GM12878 (cell line): Measurements from ENCODE around the gene N4BP2L2. TPM values are rescaled to one million over a fixed set of nuclear protein-coding genes. Genes with fewer than 3 reads are reported as not detected.

Experiments used
- CUX1 ChIP-seq: IDR thresholded peaks from 2 replicates; pipeline ENCODE4 v1.6.1; 2012; ENCODE audit warnings: improper control_type of control experiment, low read depth, low read length; ENCODE audit not compliant: insufficient replicate concordance
- IRF4 ChIP-seq: IDR thresholded peaks from 2 replicates; pipeline ENCODE4 v1.6.1; 2011; ENCODE audit warnings: low read depth, low read length
- RCOR1 ChIP-seq: conservative IDR thresholded peaks from 2 replicates; pipeline ENCODE4 v1.6.1; 2012; ENCODE audit warnings: low read depth, low read length, improper control_type of control experiment
- RFX5 ChIP-seq: IDR thresholded peaks from 2 replicates; pipeline ENCODE4 v1.6.1; 2011; ENCODE audit warnings: low read depth, low read length, improper control_type of control experiment
- TBL1XR1 ChIP-seq: IDR thresholded peaks from 2 replicates; pipeline ENCODE4 v1.6.1; 2012; ENCODE audit warnings: low read depth, low read length, improper control_type of control experiment
- WRNIP1 ChIP-seq: IDR thresholded peaks from 2 replicates; pipeline ENCODE4 v1.6.1; 2011; ENCODE audit warnings: low read depth, low read length, improper control_type of control experiment, borderline replicate concordance
- ZZZ3 ChIP-seq: IDR thresholded peaks from 2 replicates; pipeline ENCODE4 v1.6.1; 2011; ENCODE audit warnings: low read depth; ENCODE audit not compliant: control insufficient read depth, insufficient read length
- polyA plus RNA-seq, 11 experiments: library from polyadenylated mRNA; depleted of rRNA in 4 of 11; unstranded in 6 of 11; stranded (reverse) in 5 of 11; fragments of >200 nt; fragmentation: Nextera tagmentation in 4 of 11; fragmentation: Illumina TruSeq in 1 of 11; extraction: Ambion mirVana in 4 of 11; extraction: Trizol in 1 of 11; gene quantifications; 1 replicate in 1 of 11; 2 replicates in 10 of 11; pipeline versions ENCODE4 v1.2.1 to v1.2.3, GENCODE V29; 2011 to 2016; ENCODE audit warnings: inconsistent platforms in 2 of 11, missing spikeins in 2 of 11, low read depth in 1 of 11
- total RNA-seq, 4 experiments: library from RNA; depleted of rRNA in 3 of 4; stranded (reverse); fragments of >200 nt in 3 of 4; fragmentation: Illumina TruSeq in 1 of 4; extraction: Trizol in 1 of 4; gene quantifications; 2 replicates each; pipeline versions ENCODE4 v1.2.1 to v1.2.3, GENCODE V29; 2013 to 2021

The N4BP2L2 gene
- total and polyA plus RNA-seq, 10 of the 15 experiments (the other 5 are each of a cell fraction or from before 2014, with no cell fraction given), result 41.7 to 87.1 (median 61.2) TPM

GRCh38 chr13:32430018-32430747 is 108.4 kb downstream of the N4BP2L2 start (continued):
- no peak for TF ChIP-seq TBL1XR1
- no peak for TF ChIP-seq WRNIP1
- no peak for TF ChIP-seq ZZZ3
- TF ChIP-seq RFX5, result no peak
- no peak for TF ChIP-seq IRF4
- TF ChIP-seq CUX1, result no peak
- TF ChIP-seq RCOR1, result no peak
